GM18867 (cell line): Measurements from ENCODE around the gene EYS.
A peak's percentile ranks its signal among the peaks of the same experiment; 100 is the strongest.

Source experiments
- ATAC-seq: cut with Tn5 transposase; IDR thresholded peaks from one replicate; pipeline ENCODE4 v1.9.1; 2021; ENCODE audit warnings: mild to moderate bottlenecking, moderate library complexity; ENCODE audit not compliant: unreplicated experiment

The EYS gene

DNA sequence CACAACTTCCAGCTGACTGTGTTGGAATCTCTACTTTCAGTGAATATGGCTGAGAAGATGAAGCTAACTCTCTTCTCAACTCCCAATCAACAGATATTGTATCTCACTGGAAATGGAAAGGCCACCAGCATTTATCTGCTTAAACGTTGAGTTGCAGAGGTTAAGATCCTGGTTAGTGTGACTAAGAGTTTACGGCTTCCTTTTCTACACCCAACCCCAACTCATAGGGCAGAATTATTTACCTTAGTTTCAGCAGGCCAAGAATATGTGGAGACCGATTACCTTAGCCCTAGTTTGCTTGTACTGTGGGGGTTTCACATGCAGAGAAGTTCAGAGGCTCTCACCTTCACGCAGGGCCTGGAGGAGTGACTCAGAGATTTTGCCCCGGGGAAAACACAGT is 1026.6 kb downstream of the EYS start:
- ATAC-seq: no peak

GRCh38 chr6:64679416-64679815 is 1027.6 kb downstream of the EYS start:
- ATAC-seq: no peak

DNA sequence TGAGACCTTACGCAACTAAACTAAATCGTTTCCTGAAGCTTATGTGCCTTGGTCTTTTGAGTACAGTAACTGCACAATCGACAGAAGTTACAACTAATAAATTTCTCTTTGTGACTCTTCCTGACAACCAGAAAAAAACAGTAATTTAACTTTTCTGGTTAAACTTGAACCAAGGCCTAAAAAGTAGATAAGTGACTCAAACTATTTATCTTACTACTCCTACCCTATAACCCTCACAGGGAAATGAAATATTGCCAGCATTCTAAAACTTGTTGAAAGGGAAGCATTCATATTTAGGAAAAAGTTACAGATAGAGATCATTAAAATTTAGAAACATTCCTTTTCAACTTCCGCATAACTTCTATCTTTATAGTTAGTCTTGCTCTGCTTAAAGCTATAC is 1034.4 kb downstream of the EYS start:
- no peak for ATAC-seq

DNA sequence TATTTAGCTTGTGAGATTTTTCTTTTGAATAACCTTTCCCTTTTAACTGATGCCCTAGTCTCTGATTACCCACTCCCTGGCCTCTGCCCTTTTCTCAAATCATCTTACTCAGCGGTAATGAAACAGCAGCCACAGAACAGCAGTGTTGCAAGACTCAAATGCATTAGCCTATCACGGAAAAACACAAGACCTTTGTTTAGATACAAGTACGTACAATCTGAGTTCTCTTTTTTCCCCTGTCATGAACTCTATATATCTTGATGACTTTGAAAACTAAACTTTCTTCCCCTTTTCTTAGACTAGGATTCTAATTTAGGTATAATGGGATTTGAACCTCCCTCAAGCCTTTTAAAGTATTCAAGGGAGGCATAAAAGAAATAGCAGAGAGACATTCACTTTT is 1034.9 kb downstream of the EYS start:
- no peak for ATAC-seq

- no peak for ATAC-seq
Observed at GRCh38 chr6:64665137-64665536, 1041.9 kb downstream of the EYS start.

GRCh38 chr6:64664480-64664879 is 1042.5 kb downstream of the EYS start:
- no peak for ATAC-seq

DNA sequence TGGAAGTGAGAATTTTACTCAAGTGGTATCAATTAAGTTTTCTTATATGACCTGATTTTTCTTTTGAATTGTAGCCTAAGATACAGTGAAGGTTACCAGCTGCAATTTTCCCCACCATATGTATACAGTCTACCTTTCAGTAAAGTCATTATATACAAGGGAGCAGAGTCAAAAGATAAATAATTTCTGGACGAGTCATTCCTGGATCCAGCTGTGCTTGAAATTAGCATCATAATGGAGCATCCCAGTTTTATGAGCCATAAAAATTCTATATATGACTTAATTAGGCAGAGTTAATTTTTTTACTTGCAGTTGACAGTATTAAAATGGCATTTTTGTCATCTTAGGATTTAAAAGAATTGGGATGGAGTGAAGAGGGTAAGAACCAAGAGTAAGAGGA is 1063.0 kb downstream of the EYS start:
- ATAC-seq: no peak

DNA sequence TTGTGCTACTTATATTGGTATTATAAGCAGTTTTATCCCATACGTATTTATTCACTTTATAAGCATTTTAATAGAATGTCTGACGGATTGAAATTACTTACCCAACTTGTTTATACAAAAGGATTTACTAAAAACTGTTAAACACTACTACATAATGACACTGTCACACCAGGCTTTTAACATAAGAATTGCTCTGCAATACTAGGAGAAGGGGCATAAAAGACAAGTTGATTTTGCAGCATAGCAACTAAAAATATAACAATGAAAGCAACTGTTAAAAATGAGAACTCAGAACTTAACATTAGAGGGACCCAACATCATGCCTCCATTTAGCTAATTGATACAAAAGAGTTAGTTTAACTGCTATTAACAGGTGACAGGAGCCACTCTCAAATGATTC is 1076.1 kb downstream of the EYS start:
- no peak for ATAC-seq

DNA sequence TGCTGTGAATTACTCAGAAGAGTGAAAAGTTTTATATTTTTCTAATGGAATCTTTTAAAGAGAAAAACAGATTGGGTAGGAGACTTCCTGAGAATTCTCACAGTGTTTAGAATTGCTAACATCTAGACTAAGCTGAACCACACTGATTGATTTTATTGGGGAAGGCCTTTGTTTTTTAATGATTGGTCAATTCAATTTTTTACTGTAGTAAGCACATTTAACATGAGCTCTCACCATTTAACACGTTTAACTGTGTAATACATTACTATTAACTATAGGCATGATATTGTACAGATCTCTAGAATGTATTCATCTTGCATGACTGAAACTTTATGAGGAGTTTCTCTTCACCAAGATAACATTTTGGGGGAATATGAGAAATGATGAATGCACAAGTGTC is 1084.1 kb downstream of the EYS start:
- ATAC-seq: no peak

- no peak for ATAC-seq
Observed at GRCh38 chr6:64602993-64603392, 1104.0 kb downstream of the EYS start.

- ATAC-seq: no peak
Observed at GRCh38 chr6:64591676-64592036, 1115.4 kb downstream of the EYS start.

GRCh38 chr6:64590965-64591675 is 1115.9 kb downstream of the EYS start:
- ATAC-seq: no peak

DNA sequence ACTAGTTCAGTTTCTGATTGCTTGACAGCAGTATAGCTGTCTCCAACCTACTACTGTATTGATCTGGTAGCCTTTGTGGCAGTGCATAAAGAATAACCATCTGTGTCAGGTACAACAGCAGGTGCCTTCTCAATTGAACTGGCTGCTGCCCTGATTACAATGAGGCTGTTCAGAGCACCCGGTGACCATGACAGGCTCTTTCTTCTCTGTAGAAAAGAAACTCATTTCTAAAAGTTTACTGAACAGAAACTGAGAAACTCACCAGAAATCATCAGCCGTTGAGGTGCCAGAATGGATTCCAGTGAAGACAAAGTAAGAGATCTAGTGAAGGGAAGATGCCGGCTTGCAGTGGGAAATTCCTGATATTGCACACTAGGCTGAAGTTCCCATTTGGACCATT is 1117.1 kb downstream of the EYS start:
- ATAC-seq: no peak

- no peak for ATAC-seq
Observed at GRCh38 chr6:64580346-64580745, 1126.7 kb downstream of the EYS start.

DNA sequence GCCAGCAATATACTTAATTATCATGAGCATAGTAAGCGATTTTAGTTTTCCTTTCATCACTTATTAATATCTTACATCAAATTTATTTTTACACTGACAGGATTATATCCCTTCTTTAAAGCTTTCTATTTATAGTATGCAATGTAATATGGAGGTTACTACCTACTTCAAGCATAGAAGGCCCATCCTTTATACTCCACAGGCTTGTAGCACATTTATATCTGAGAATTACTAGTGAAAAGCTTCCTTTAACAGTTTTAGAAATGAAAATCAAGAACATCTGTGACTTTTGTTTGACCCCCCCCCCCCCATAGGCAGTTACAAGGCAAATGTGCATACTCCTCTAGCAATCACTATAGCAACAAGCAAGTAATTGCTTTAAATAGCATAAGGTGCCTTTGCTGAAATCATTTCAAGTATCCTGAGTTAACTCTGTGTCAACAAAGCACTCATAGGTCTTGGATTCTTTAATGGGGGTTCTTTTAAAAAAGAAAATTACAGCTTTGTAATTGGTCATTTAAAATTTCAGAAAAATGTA is 1153.7 kb downstream of the EYS start:
- ATAC-seq: no peak

GRCh38 chr6:64547594-64548268 is 1159.3 kb downstream of the EYS start:
- no peak for ATAC-seq

- no peak for ATAC-seq
Observed at GRCh38 chr6:64539917-64540316, 1167.1 kb downstream of the EYS start.

GRCh38 chr6:64538722-64539121 is 1168.3 kb downstream of the EYS start:
- no peak for ATAC-seq

GRCh38 chr6:64527899-64528298 is 1179.1 kb downstream of the EYS start:
- no peak for ATAC-seq

DNA sequence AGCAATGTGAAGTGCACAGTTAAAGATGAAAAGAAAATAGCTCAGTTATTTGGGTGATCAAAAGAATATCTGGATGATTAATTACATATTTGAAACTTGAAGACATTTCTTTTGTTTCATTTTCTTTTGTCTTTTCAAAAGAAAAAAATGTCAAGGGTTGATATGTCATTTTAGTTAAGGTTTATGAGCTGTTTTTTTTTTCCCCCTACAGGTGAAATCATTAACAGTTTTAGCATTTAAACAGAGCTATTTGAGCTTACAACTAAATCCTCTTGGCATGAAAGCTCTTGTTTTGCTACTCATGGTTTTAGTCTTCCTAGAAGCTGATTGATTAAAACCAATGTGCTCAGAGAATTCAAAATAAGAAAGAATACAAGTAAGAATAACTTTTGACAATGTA is 1184.2 kb downstream of the EYS start:
- no peak for ATAC-seq

DNA sequence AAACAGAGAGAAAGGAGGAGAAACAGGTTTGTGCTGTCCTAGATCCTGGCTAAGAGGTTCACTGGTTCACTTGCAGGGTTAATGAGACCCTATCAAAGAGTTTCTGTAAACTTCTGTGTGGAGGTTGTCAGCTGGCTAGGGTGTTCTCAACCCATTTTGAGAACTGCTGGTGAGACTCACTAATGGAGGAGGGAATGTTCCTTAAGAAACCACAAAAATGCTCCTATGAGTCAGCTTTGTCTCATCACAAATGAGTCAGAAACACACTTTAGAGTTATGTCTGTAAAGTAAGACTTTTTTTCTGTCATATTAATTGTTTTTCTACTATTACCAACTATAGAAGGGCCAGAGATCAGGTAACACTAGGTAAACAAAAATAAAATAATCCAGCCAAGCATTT is 1187.0 kb downstream of the EYS start:
- ATAC-seq: peak; percentile 81

GRCh38 chr6:64516393-64516792 is 1190.6 kb downstream of the EYS start:
- no peak for ATAC-seq

GRCh38 chr6:64507661-64508060 is 1199.4 kb downstream of the EYS start:
- no peak for ATAC-seq
